Hepatocyte (in vitro differentiated cells): Measurements from ENCODE around the gene CACNA1C.

ENCODE experiments used
- EZH2 ChIP-seq: fragments of 200-600 bp; sonication (generic); IDR thresholded peaks from 2 replicates; pipeline ENCODE4 v1.6.1; 2016; ENCODE audit warnings: antibody characterized with exemption, mild to moderate bottlenecking, borderline replicate concordance
- EZH2phosphoT487 ChIP-seq: fragments of 200-600 bp; sonication (generic); IDR thresholded peaks from one replicate; pipeline ENCODE4 v1.6.1; 2018; ENCODE audit warnings: antibody characterized with exemption, mild to moderate bottlenecking, low read depth, moderate library complexity; ENCODE audit not compliant: unreplicated experiment, severe bottlenecking
- TF ChIP-seq, protein P1 (sequence below): fragments of 200-600 bp; sonication (generic); IDR thresholded peaks from 2 replicates; pipeline ENCODE4 v1.5.1; 2016; ENCODE audit warnings: antibody characterized with exemption, mild to moderate bottlenecking; ENCODE audit not compliant: poor library complexity

DNA sequence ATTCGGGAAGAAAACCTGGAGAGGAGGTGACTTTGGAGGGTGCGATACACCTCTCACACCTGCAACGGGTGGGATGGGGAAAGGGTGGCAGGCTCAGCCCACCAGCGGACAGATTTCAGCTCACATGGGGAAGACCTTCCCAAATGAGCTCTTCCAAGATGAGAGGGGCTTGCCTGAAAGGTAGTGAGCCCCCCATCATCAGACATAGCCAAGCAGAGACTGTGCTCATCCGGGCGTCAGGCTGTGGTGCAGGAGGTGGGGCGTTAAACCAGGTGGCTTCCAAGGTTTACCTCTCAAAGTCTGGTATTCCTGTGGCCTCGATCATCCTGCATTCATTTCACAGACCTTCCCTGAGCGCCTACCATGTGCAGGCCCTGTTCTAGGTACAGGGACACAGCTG lies 636.6 kb downstream of the CACNA1C start:
- TF ChIP-seq, protein P1, sequence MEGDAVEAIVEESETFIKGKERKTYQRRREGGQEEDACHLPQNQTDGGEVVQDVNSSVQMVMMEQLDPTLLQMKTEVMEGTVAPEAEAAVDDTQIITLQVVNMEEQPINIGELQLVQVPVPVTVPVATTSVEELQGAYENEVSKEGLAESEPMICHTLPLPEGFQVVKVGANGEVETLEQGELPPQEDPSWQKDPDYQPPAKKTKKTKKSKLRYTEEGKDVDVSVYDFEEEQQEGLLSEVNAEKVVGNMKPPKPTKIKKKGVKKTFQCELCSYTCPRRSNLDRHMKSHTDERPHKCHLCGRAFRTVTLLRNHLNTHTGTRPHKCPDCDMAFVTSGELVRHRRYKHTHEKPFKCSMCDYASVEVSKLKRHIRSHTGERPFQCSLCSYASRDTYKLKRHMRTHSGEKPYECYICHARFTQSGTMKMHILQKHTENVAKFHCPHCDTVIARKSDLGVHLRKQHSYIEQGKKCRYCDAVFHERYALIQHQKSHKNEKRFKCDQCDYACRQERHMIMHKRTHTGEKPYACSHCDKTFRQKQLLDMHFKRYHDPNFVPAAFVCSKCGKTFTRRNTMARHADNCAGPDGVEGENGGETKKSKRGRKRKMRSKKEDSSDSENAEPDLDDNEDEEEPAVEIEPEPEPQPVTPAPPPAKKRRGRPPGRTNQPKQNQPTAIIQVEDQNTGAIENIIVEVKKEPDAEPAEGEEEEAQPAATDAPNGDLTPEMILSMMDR, result no peak
- TF ChIP-seq EZH2 (no peak), EZH2phosphoT487 (no peak)
